HEK293 (cell line): Measurements from ENCODE around the gene ST7.

ENCODE experiments used
- BCL11A ChIP-seq: fragments of 450-650 bp; formaldehyde crosslinking; IDR thresholded peaks from 2 replicates; pipeline ENCODE4 v1.5.1; 2016; ENCODE audit warnings: low read depth, missing biosample characterization, missing genetic modification characterization
- CTCF ChIP-seq: fragments of 450-650 bp; formaldehyde crosslinking; IDR thresholded peaks from 2 replicates; pipeline ENCODE4 v1.5.1; 2016; ENCODE audit warnings: missing biosample characterization, missing genetic modification characterization
- REPIN1 ChIP-seq: fragments of 450-650 bp; formaldehyde crosslinking; IDR thresholded peaks from 2 replicates; pipeline ENCODE4 v1.5.1; 2017; ENCODE audit warnings: missing biosample characterization, missing genetic modification characterization, low read depth
- WT1 ChIP-seq: fragments of 450-650 bp; formaldehyde crosslinking; IDR thresholded peaks from 2 replicates; pipeline ENCODE4 v1.5.1; 2016; ENCODE audit warnings: missing biosample characterization, missing genetic modification characterization
- ZNF24 ChIP-seq: fragments of 450-650 bp; formaldehyde crosslinking; IDR thresholded peaks from 2 replicates; pipeline ENCODE4 v1.5.1; 2016; ENCODE audit warnings: missing biosample characterization, missing genetic modification characterization
- ZNF416 ChIP-seq: fragments of 450-650 bp; formaldehyde crosslinking; IDR thresholded peaks from 2 replicates; pipeline ENCODE4 v1.5.1; 2016; ENCODE audit warnings: missing biosample characterization, missing genetic modification characterization
- ZNF707 ChIP-seq: fragments of 450-650 bp; formaldehyde crosslinking; IDR thresholded peaks from 2 replicates; pipeline ENCODE4 v1.5.1; 2016; ENCODE audit warnings: missing biosample characterization, missing genetic modification characterization

GRCh38 chr7:117015258-117016184 is 62.2 kb downstream of the ST7 start:
- no peak for TF ChIP-seq REPIN1 (tag by site-specific recombination)
- no peak for TF ChIP-seq CTCF (tag by site-specific recombination)
- no peak for TF ChIP-seq ZNF24 (tag by site-specific recombination)
- no peak for TF ChIP-seq ZNF707 (tag by site-specific recombination)
- TF ChIP-seq WT1 (tag by site-specific recombination) = no peak
- no peak for TF ChIP-seq BCL11A (tag by site-specific recombination)
- no peak for TF ChIP-seq ZNF416 (tag by site-specific recombination)
